GM21737 (cell line): ENCODE results near the gene EOMES.
A peak's percentile ranks its signal among the peaks of the same experiment; 100 is the strongest.

Experiments used
- ATAC-seq: cut with Tn5 transposase; IDR thresholded peaks from one replicate; pipeline ENCODE4 v1.9.1; 2021; ENCODE audit warnings: mild to moderate bottlenecking, moderate library complexity; ENCODE audit not compliant: unreplicated experiment

The EOMES gene

DNA sequence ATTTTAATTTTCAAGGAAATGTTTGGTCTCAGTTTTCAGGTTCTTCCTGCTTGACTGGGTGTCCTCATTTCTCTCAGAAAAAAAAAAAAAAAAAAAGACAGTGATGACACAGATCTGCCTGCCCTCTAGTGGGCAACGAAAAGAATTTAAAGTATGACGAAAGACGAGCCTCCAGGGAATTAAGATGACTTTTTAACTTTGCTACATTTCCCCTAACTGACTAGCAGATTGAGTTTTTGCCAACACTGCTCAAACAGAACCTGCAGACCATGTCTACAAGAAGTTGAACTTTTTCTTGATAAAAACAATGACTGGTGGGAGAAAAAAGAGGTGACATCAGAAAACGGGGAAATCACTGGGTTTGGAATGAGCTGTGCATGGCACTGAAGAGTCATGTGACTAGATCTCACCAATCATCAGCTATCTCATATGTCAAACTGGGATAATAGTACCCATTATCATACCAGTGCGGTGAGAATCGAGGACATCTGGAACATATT, 40.8 kb downstream of the EOMES start:
- peak; percentile 61 for ATAC-seq

- no peak for ATAC-seq
Observed at GRCh38 chr3:27680517-27681246, 41.4 kb downstream of the EOMES start.

GRCh38 chr3:27679691-27680090, 42.4 kb downstream of the EOMES start:
- no peak for ATAC-seq

DNA sequence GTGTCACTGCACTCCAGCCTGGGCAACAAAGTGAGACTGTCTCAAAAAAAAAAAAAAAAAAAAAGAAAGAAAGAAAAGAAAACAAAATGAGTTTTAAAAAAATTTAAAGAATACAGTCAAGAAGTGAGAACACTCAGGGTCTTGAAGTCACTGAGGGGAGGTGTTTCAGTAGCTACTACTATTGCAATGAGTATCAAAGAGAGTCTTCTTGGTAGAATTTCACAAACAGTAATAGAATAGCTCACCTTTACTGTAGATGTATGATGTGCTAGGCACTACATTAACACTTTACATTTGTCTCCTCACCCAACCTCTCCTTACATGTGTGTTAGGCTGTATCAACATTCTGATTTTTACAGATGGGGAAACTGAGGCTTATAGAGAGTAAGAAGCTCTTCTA, 43.9 kb downstream of the EOMES start:
- ATAC-seq, result no peak

GRCh38 chr3:27677565-27677964, 44.6 kb downstream of the EOMES start:
- no peak for ATAC-seq

GRCh38 chr3:27675287-27675686, 46.8 kb downstream of the EOMES start:
- no peak for ATAC-seq

- ATAC-seq, result no peak
Observed at GRCh38 chr3:27673701-27674100, 48.4 kb downstream of the EOMES start.

- no peak for ATAC-seq
Observed at GRCh38 chr3:27671101-27671500, 51.0 kb downstream of the EOMES start.

- no peak for ATAC-seq
Observed at GRCh38 chr3:27670619-27671018, 51.5 kb downstream of the EOMES start.

DNA sequence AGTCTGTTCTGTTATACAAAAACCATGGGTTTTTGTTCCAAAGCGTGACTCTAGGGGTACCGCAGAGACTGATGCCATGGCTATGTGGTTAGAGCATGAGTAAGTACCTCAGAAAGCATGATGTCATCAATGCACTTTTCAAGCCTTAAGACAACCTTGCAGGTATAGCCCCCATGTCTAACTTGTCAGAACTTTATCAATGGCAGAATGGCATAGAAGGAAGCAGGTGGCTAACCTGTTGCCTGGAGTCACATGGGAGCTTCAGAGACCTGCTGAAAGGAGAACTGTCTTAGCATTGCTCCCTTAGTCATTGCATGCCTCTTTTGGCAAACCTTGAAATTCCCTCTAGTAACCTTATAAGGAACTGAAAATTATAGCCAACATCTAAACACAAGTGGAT, 52.5 kb downstream of the EOMES start:
- ATAC-seq, result no peak

DNA sequence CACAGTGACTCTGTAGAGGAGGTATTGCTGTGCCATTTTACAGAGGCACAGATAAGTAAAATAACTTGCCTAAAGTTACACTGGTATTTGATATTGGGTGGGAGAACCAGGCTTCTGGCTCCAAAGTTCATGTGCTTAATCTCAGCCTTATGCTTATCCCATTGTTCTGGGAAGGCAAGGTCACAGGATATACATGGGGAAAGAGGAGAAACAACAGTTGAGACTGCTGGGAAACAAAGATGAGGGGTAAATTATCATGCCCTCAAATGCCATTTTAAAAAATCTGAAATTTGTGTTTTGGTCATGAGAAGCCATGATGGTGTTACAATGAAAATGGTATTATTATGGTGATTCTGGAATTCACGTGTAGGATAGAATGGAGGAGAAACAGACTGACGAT, 54.4 kb downstream of the EOMES start:
- ATAC-seq, result no peak

DNA sequence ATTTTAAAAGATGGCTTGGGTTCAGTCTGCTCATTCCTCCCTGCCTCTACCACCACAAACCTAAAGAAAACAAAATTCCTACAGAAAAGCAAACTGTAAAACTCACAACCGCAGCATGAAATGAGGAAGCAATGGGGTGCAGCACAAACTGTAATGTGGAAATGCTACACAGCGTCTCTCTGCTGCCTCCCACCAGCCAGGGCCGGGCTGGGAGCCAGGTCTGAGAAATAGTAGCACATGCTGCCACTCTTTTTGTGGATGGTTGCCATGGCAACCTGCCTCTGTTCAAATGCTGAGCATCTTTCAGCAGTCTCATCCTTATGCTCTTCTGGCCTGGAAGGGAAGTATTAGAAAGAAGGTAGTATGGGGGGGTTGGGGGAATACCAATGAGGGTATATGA, 55.4 kb downstream of the EOMES start:
- ATAC-seq, result peak; percentile 45

DNA sequence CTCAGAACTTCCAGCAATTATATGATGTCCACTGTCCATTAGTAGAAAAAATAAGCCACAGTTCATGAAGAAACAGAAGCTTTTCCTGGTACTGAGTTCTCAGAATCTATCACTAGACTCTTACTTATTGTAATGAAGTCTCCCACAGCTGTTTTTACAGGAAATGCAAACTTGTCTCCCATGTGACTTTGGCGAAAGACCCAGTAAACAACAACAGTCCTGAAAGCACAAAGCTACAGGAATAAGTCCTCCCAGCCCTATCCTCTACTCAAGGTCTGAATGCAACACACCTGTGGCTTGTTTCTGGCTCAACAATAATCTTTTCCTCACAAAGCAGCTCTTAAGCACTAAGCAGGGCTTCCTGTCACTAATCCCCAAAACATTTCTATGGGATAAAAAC, 55.9 kb downstream of the EOMES start:
- peak; percentile 54 for ATAC-seq
